Mucosa of gallbladder (tissue), 1 donor: ENCODE data around the gene CEP70. TPM values are rescaled to one million over a fixed set of nuclear protein-coding genes. Genes with fewer than 3 reads are reported as not detected.
"Not testable (repeated sequence)": the region's sequence is repeated elsewhere in the genome, so short reads cannot be mapped to it uniquely, and the experiment has no call there.

Experiments
- DNase-seq: peaks from one replicate; pipeline ENCODE4 v3.0.0-alpha.2; 2020; ENCODE audit warnings: low spot score
- total RNA-seq: library from RNA; stranded (reverse); gene quantifications from one replicate; pipeline ENCODE4 v1.2.1, GENCODE V29; 2021
- donor health status: DM: no; HTN: no; CAD: no.

CEP70 gene
- total RNA-seq, 1 donor from 2014 or later, result 49.5 TPM

DNA sequence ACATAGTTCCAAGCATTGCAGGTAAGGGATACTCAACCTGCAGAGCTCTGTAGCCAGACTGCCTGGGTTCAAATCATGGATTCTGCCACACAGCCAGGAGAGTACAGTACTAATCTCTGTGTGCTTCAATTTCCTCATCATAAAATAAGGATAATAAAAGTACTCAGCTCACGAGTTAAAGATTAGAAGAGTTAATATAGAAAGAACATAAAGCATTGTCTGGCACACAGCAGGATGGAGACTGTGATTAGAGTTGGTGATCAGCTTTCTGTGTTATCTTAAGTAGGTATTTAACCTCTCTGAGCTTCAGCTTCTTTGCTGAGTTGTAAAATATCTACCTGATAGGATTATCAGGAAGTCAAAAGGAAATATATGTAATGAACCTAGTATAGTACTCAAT, 2.7 kb downstream of the CEP70 start:
- no peak for DNase-seq

DNA sequence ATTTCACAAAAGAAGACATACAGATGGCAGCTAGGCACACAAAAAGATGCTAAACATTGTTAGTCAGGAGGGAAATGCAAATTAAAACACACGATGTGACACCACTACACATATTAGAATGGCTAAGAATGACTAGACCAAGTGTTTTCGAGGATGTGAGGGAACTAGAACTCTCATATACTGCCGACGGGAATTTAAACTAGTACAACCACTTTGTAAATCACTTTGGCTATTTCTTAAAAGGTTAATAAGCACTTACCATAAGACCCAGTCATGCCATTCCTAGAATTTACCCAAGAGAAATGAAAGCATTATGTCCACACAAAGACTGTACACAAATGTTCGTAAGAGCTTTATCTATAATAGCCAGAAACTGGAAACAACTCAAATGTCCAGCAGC, 5.6 kb downstream of the CEP70 start:
- no peak for DNase-seq

DNA sequence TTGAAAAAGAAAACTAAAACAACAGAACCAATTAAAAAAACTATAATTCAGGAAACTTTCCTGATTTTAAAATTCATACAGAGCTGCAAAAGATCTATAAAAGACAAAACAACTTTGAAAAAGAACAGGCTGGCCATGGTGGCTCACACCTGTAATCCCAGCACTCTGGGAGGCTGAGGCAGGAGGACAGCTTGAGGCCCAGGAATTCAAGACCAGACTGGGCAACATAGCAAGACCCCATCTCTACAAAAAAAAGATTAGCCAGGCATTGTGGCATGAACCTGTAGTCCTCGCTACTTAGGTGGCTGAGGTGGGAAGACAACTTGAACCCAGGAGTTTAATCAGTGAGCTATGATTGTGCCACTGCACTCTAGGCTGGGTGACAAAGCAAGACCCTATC, 6.7 kb downstream of the CEP70 start:
- no peak for DNase-seq

DNA sequence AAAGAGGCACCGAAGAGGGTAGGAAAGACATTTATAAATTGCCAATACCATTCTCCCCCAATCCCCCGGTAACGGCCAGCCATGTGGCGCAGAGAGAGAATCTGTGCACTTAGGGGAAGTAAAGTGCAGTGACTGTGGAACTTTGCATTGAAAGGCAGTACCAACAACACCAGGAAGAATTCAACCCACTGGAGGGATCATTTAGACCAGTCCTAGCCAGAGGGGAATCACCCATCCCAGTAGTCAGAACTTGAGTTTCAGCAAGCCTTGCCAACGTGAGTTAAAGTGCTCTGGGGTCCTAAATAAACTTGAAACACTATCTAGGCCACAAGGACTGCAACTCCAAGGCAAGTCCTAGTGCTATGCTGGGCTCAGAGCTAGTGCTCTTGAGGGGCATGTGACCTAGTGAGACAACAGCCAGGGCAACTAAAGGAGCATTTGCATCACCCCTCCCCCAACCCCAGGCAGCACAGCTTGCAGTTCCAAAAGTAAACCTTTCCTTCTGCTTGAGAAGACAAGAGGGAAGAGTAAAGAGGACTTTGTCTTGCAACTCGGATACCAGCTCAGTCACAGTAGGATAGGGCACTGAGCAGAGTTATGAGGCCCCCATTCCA, 15.0 kb downstream of the CEP70 start:
- no peak for DNase-seq

DNA sequence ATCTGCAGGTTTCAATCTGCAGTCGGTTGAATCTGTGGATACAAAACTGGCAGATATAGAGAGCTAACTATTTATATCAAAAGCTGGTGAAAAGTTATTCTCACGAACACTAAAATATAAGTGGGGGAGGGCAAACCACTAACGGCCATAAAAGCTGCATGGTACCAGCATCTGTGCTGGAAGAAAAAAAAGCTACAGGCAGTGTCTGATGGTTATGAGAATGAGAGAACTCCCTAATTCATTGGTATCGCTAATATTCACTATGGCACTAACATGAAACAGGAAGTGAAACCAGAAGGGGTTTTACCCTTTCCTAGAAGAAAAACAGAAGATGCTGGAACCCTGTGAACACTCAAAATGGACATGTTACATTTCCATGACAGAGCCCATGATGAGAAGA, 15.9 kb downstream of the CEP70 start:
- no peak for DNase-seq

DNA sequence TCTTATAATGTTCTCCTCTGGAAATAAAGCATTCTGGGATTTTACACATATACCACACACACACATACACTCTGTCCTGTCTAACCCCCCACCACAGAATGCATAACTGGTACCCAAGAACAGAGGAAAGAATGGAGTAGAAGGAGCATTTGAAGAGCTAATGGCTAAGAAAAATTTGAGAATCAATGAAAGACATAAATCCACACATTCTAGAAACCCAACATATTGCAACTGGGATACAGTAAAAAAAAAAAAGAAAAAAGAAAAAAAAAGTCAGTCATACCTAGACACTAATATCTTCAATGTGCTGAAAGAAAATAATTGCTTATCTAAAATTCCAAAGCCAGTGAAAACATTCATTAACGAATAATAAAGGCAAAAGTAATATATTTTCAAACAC, 20.9 kb downstream of the CEP70 start:
- no peak for DNase-seq

DNA sequence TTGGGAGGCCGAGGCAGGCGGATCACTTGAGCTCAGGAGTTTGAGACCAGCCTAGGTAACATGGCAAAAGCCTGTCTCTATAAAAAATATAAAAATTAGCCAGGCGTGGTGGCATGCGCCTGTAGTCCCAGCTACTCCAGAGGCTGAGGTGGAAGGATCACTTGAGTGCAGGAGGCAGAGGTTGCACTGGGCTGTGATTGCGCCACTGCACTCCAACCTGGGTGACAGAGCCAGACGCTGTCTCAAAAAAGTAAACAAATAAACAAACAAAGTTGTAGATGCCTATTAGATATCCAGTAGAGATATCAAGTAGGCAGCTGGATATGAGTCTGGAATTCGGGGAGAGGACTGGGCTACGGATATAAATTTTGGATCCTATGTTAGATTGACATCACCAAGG, 24.4 kb downstream of the CEP70 start:
- DNase-seq, result not testable (repeated sequence)

DNA sequence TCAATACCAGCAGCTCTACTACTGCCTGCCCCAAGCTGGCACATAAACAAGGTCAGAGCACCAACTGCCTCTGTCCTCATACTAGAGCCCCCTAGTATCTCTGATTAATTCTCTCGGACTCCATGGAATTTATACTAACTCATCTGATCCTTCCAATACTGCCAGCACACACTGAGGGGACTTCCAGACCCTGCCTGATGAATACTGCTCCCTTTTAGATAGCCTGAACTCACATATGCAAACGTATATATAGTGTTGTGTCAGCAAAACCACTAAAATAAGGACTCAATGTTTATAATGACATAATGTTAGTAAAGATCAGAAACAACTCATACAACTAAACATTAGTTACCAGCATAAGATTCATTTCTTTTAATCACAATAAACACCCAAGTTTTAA, 25.0 kb downstream of the CEP70 start:
- no peak for DNase-seq

DNA sequence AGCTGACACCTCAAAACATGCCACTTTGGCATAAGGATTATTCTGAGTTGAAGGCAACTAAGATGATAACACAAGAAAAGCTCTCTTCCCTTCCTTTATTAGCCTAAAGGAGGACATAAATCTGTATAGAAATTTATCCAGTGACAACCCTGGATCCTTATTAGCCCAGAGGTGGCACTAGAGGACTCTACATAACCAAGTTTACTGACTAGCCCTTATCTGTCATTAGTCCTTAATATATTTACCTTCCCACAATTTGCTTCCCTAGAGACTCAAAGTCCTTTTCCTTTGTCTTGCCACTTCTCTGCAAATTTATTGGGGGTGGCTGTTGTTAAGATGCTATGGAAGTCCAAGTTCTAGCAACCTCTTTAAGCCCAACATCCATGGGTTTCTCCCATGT, 26.7 kb downstream of the CEP70 start:
- DNase-seq, result no peak

DNA sequence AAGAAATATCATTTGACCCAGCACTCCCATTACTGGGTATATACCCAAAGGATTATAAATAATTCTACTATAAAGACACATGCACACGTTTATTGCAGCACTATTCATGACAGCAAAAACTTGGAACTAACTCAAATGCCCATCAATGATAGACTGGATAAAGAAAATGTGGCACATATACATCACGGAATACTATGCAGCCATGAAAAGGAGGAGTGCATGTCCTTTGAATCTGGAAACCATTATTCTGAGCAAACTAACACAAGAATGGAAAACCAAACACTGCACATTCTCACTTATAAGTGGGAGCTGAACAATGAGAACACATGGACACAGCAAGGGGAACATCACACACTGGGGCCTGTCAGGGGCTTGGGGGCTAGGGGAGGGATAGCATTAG, 27.8 kb downstream of the CEP70 start:
- DNase-seq, result not testable (repeated sequence)

DNA sequence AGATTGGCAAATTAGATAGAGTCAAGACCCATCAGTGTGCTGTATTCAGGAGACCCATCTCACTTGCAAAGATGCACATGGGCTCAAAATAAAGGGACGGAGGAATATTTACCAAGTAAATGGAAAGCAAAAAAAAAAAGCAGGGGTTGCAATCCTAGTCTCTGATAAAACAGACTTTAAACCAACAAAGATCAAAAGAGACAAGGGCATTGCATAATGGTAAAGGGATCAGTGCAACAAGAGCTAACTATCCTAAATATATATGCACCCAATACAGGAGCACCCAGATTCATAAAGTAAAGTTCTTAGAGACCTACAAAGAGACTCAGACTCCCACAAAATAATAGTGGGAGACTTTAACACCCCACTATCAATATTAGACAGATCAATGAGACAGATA, 31.2 kb downstream of the CEP70 start:
- not testable (repeated sequence) for DNase-seq

DNA sequence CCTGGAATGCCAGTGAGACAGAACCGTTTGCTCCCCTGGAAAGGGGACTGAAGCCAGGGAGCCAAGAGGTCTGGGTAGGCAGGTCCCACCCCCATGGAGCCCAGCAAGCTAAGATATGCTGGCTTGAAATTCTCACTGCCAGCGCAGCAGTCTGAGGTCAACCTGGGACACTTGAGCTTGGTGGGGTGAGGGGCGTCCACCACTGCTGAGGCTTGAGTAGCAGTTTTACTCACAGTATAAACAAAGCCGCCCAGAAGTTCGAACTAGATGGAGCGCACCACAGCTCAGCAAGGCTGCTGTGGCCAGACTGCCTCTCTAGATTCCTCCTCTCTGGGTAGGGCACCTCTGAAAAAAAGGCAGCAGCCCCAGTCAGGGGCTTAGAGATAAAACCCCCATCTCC, 33.6 kb downstream of the CEP70 start:
- DNase-seq, result no peak

DNA sequence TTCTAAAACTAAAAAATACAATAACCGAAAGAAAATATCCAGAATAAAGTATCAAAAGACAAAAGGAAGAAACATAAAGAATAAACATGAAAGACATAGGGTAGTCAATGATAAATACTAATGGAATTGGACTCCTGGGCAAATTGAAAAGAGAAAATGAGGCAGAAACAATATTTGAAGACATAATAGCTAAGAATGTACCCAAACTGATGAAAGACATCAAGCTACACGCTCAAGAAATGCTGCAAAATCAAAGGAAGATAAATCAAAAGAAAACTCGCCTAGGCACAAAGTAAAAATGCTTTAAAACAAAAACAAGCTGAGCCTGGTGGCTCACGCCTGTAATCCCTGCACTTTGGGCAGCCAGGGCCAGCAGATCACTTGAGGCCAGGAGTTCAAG, 34.9 kb downstream of the CEP70 start:
- DNase-seq, result no peak

DNA sequence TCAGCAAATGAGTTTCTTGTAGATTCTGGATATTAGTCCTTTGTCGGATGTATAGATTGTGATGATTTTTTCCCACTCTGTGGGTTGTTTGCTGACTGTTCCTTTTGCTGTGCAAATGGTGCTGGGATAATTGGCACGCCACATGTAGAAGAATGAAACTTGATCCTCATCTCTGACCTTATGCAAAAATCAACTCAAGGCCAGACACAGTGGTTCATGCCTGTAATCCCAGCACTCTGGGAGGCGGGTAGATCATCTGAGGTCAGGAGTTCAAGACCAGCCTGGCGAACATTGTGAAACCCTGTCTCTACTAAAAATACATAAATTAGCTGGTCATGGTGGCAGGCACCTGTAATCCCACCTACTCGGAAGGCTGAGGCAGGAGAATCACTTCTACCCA, 39.3 kb downstream of the CEP70 start:
- DNase-seq, result not testable (repeated sequence)

DNA sequence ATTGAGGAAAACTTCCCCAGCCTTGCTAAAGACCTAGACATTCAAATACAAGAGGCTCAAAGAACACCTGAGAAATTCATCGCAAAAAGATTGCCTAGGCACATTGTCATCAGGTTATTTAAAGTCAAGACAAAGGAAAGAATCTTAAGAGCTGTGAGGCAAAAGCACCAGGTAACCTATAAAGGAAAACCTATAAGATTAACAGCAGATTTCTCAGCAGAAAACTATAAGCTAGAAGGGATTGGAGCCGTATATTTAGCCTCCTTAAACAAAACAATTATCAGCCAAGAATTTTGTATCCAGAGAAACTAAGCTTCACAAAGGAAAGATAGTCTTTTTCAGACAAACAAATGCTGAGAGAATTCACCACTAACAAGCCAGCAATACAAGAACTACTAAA, 43.1 kb downstream of the CEP70 start:
- not testable (repeated sequence) for DNase-seq

DNA sequence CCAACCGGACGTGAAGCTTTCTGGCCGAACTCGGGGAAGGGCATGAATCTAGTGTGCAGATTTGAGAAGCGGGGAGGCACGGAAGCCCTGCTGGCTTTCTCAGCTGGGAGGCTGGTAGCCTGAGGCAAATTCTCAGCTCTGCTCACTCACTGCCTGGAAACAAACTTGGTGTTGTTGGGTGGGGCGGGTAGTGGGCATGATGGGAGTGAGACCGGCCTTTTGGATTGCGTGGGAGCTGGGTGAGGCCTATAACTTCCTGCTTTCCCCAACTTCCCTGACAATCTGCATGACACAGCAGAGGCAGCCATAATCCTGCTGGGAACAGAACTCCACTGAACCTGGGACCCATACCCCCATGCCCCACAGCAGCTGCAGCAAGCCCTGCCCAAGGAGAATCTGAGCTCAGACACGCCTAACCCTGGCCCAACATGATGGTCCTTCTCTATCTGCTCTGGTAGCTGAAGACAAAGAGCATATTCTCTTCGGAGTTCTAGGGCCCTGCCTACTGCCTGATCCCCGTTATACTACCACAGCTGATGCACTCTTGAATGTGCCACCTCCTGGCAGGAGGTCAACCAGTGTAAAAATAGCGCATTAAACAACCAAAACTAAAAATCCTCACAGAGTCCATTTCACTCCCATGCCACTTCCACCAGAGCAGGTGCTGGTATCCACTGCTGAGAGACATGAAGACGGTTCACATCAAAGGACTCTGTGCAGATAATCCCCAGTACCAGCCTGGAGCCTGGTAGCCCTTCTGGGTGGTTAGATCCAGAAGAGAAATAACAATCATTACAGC, 44.7 kb downstream of the CEP70 start:
- DNase-seq, result no peak

DNA sequence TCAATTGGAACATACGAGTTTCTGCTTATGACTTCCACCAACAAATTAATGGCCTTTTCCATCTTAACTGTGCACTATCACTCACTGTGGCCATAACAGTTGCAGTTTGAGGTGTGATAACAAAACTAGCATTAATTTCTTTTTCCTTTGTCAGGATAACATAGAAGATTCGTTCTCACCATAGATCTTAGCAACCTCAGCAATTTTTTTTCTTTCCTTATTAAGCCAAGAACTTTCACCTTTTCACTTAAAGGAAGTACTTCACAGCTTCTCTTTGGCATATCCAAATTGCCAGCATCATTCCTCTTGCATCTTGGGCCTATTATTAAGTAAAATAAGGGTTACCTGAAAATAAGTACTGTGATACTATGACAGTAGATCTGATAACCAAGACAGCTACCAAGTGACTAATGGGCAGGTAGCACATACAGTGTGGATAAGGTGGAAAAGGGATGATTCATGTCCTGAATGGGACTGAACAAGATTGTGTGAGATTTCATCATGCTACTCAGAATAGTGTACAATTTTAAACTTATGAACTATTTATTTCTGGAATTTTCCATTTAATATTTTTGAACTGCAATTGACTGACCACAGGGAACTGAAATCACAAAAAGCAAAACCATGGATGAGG, 46.6 kb downstream of the CEP70 start:
- no peak for DNase-seq

DNA sequence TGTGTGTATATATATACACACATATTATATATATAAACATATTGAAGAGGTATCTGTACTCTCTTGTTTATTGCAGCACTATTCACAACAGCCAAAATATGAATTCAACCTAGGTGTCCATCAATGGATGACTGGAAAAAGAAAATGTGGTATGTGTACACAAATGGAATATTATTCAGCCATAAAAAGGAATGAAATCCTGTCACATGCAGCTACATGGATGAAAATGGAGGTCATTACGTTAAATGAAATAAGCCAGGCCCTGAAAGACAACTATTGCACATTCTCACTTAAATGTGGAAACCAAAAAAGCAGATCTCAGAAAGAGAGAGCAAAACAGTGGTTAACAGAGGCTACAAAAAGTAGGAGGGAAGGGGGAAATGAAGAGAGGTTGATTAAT, 49.5 kb downstream of the CEP70 start:
- no peak for DNase-seq

DNA sequence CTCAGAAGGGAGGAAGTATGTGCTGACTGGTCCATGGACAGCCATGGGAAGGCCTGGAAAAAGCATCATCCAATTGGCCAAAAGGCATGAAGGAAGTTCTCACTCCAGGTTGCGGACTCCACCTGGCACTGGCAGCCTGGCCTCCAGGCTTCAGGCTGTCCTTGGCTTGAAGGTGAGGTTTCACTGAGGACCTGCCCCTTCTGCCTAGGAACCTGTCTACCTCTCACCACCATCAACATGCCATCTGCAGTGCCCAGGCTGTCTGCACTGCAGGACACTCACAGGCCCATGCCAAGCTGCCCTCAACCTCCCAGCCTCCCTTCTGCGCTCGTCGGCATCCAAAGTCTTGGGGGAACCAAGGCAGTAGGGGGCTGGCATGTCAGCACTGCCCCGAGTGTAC, 51.1 kb downstream of the CEP70 start:
- DNase-seq, result no peak

DNA sequence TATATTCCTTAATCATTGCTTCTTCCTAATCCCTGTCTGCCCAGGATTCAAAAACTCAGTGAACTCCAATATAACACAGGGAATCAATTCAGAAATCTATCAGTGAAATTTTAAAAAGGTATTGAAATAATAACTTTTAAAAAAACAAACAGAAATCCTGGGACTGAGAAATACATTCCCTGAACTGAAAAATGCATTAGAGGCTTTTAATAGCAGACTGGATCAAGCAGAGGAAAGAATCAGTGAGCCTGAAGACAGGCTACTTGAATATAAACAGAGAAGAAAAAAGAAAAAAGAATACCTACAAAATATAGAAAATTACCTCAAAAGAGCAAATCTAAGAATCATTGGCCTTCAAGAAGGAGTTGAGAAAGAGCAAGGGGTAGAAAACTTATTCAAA, 54.7 kb downstream of the CEP70 start:
- DNase-seq, result no peak

DNA sequence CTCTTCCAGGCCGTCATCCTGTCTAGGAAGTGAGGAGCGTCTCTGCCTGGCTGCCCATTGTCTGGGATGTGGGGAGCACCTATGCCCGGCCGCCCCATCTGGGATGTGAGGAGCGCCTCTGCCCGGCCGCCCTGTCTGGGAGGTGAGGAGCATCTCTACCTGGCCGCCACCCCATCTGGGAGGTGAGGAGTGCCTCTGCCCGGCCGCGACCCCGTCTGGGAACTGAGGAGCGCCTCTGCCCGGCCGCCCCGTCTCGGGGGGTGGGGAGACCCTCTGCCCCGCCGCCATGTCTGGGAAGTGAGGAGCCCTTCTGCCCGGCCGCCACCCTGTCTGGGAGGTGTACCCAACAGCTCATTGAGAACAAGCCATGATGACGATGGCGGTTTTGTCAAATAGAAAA, 72.6 kb downstream of the CEP70 start:
- not testable (repeated sequence) for DNase-seq

DNA sequence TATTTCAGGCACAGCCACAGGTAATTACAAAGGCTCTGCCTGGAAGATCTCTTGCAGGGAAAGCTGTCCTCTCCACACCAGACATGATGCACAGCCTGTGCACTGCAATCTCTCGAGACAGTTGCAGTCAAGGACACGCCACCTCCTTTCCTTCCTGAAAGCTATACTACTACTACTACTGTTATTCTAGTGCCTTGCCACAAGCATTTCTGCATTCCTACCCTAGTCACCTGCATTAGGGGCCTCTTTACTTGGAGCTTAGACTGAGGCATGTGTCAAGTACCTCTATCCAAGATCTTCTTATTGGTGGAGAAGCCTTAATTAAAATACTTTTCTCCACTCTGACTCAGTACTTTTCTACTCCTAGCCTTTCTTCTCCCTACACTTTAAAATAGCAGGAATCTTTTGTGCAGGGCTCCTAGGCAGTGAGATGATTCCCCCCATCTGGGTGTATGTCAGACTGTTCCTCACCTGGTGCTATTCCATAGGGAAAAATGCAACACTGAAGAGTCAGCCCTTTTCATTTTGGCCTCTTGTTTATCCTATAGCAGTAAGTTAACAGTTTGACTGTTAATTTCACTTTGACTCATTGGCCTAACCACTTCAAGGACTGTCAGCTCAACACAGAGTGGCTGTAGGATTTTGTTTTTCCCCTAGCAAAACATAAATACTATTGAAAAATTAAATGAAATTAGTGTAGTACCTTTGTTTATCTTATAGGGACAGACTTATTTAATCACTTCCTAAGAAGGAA, 80.8 kb downstream of the CEP70 start:
- no peak for DNase-seq
